Bronchial epithelial cell (primary cell): ENCODE data around the gene SSTR5. TPM values are rescaled to one million over a fixed set of nuclear protein-coding genes. Genes with fewer than 3 reads are reported as not detected.

ENCODE experiments used
- DNase-seq: peaks from one replicate; pipeline ENCODE4 v3.0.0-alpha.2; 2010; ENCODE audit warnings: low read depth
- FAIRE-seq: peaks from 2 replicates; lab custom pipeline; 2011; peaks lifted over from hg19 to GRCh38; lab: Jason Lieb, UNC
- H3K27me3 ChIP-seq: 2 replicates; pipeline ENCODE4 v1.5.1; 2011; ENCODE audit warnings: low read length; ENCODE audit not compliant: control insufficient read depth, insufficient read depth
- H3K36me3 ChIP-seq: 2 replicates; pipeline ENCODE4 v1.5.1; 2011; ENCODE audit warnings: low read length; ENCODE audit not compliant: control insufficient read depth, insufficient read depth
- H3K4me3 ChIP-seq: 2 replicates; pipeline ENCODE4 v1.5.1; 2011; ENCODE audit warnings: mild to moderate bottlenecking, low read depth, low read length, control low read depth
- total RNA-seq: library from RNA; depleted of rRNA; stranded (reverse); fragments of >200 nt; gene quantifications from 2 replicates; pipeline ENCODE4 v1.2.1, GENCODE V29; 2014
- TF ChIP-seq, protein P1 (sequence below): IDR thresholded peaks from 2 replicates; pipeline ENCODE4 v1.5.1; 2011; ENCODE audit warnings: mild to moderate bottlenecking, moderate library complexity, low read length, control low read depth, inconsistent platforms; ENCODE audit not compliant: insufficient read depth, severe bottlenecking

SSTR5 gene
- total RNA-seq, 1 donor from 2014 or later, result not detected

DNA sequence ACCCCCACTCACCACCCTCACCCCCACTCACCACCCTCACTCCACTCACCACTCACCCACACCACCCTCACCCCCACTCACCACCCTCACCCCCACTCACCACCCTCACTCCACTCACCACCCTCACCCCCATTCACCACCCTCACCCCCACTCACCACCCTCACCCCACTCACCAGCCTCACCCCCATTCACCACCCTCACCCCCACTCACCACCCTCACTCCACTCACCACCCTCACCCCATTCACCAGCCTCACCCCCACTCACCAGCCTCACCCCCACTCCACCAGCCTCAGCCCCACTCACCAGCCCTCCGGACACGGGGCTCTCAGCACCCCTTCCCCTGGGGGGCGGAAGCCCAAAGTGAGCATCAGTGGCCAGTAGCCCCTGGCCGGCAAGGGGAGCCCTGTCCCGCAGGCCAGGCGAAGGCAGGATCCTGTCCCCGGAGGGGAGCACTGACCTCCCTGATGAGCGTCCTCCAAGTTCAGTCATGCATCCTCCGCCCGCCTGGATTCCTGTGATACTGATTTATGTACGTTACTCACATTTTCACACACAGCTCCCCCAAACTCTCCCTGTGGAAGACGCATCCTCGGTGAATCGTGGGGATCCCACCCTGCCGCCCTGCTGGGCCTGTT, 41.5 kb downstream of the SSTR5 start:
- FAIRE-seq, result no peak
- no peaks in the 10 kb centered on the region for H3K36me3 ChIP-seq
- H3K4me3 ChIP-seq, result no peak overlapping the region
- TF ChIP-seq, protein P1, sequence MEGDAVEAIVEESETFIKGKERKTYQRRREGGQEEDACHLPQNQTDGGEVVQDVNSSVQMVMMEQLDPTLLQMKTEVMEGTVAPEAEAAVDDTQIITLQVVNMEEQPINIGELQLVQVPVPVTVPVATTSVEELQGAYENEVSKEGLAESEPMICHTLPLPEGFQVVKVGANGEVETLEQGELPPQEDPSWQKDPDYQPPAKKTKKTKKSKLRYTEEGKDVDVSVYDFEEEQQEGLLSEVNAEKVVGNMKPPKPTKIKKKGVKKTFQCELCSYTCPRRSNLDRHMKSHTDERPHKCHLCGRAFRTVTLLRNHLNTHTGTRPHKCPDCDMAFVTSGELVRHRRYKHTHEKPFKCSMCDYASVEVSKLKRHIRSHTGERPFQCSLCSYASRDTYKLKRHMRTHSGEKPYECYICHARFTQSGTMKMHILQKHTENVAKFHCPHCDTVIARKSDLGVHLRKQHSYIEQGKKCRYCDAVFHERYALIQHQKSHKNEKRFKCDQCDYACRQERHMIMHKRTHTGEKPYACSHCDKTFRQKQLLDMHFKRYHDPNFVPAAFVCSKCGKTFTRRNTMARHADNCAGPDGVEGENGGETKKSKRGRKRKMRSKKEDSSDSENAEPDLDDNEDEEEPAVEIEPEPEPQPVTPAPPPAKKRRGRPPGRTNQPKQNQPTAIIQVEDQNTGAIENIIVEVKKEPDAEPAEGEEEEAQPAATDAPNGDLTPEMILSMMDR, result no peak
- no peak for DNase-seq
- H3K27me3 ChIP-seq, result no peaks in the 10 kb centered on the region

DNA sequence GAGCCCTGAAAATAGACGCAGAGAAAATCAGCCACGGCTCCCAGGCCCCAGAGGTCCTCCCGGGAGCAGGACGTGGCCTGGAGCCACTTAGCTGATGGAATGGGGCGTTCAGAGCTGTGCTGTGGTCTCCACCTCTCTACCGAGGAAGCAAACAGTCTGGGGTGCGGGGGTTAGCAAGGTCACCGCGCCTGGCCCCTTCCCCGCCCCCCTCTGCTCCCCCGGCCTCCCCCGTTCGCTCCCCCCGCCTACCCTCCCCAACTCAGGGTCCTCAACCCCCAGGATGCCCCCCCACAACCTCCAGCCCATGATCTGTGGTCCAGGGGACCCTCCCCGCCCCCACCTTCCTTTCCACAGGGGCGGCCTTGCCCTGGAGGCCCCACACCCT, 44.1 kb downstream of the SSTR5 start:
- no peak overlapping the region for H3K4me3 ChIP-seq
- H3K27me3 ChIP-seq, result no peaks in the 10 kb centered on the region
- TF ChIP-seq, protein P1, result no peak
- DNase-seq (no peak), FAIRE-seq (no peak)
- H3K36me3 ChIP-seq, result no peaks in the 10 kb centered on the region

GRCh38 chr16:1117176-1117900, 44.8 kb downstream of the SSTR5 start:
- TF ChIP-seq, protein P1, result no peak
- Histone ChIP-seq H3K36me3 (no peaks in the 10 kb centered on the region), H3K27me3 (no peaks in the 10 kb centered on the region), H3K4me3 (no peak overlapping the region)
- DNase-seq (no peak), FAIRE-seq (no peak)

DNA sequence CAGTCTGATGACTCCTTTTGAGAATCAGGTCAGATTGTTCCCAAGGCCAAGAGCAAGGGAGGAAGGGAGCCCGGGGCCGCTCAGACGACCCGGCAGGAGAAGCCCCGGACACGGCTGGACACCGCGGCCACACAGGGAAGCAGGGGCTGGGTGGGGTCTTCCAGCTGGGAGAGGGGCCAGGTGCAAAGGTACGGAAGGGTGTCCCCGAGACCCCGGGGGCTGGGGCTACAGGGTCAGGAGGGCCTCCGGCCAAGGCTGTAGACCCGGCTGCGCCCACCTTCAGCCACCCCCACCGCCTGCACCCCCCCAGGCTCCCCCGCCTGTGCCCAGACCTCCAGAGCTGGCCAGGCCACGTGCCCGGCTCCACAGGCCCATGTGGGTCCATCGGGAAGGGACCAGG, 45.4 kb downstream of the SSTR5 start:
- TF ChIP-seq, protein P1, result no peak
- DNase-seq (no peak), FAIRE-seq (no peak)
- Histone ChIP-seq H3K27me3 (no peaks in the 10 kb centered on the region), H3K36me3 (no peaks in the 10 kb centered on the region), H3K4me3 (no peak overlapping the region)

GRCh38 chr16:1119129-1119528, 46.6 kb downstream of the SSTR5 start:
- TF ChIP-seq, protein P1, result no peak
- Histone ChIP-seq H3K27me3 (no peaks in the 10 kb centered on the region), H3K4me3 (no peak overlapping the region), H3K36me3 (no peaks in the 10 kb centered on the region)
- no peak for FAIRE-seq
- no peak for DNase-seq
